ENCODE data around the gene BTBD1.

BTBD1 gene

GRCh38 chr15:83066734-83067637 is at the start of gene BTBD1:
BTBD1 (minus strand) TSS chr15:83067252; CDS start chr15:83067151, 101 bp downstream.
- DNase-seq = peak; percentile 99

GRCh38 chr15:83115831-83116565 is 48.9 kb upstream of the BTBD1 start:
- no peak for DNase-seq

- no peak for DNase-seq
These were observed 48.4 kb upstream of the BTBD1 start for GRCh38 chr15:83115410-83115809.

GRCh38 chr15:83114856-83115255 is 47.8 kb upstream of the BTBD1 start:
- no peak for DNase-seq

GRCh38 chr15:83113881-83114674 is 47.0 kb upstream of the BTBD1 start:
- DNase-seq = no peak

- no peak for DNase-seq
These were observed 45.9 kb upstream of the BTBD1 start for GRCh38 chr15:83112956-83113299.

- DNase-seq = peak; percentile 94
These were observed 45.3 kb upstream of the BTBD1 start for GRCh38 chr15:83112233-83112955.

- DNase-seq = no peak
These were observed 44.1 kb upstream of the BTBD1 start for GRCh38 chr15:83111149-83111548.

GRCh38 chr15:83110381-83110780 is 43.3 kb upstream of the BTBD1 start:
- no peak for DNase-seq

- no peak for DNase-seq
These were observed 42.5 kb upstream of the BTBD1 start for GRCh38 chr15:83109532-83109931.

- DNase-seq = peak; percentile 39
These were observed 41.5 kb upstream of the BTBD1 start for GRCh38 chr15:83108266-83109219.

GRCh38 chr15:83107841-83108181 is 40.8 kb upstream of the BTBD1 start:
- DNase-seq = no peak

- DNase-seq = peak; percentile 10
These were observed 40.2 kb upstream of the BTBD1 start, which contains the start of gene TM6SF1 for GRCh38 chr15:83106994-83107840. TM6SF1 (plus strand) TSS chr15:83107645; CDS start chr15:83107681, 36 bp downstream.

- DNase-seq = no peak
These were observed 38.4 kb upstream of the BTBD1 start for GRCh38 chr15:83105440-83105839.

GRCh38 chr15:83104141-83104540 is 37.1 kb upstream of the BTBD1 start:
- no peak for DNase-seq

GRCh38 chr15:83102346-83102745 is 35.3 kb upstream of the BTBD1 start:
- no peak for DNase-seq

GRCh38 chr15:83100097-83100646 is 33.1 kb upstream of the BTBD1 start:
- DNase-seq = no peak

GRCh38 chr15:83099290-83099689 is 32.2 kb upstream of the BTBD1 start:
- no peak for DNase-seq

GRCh38 chr15:83098079-83098478 is 31.0 kb upstream of the BTBD1 start:
- DNase-seq = no peak

GRCh38 chr15:83094583-83094982 is 27.5 kb upstream of the BTBD1 start:
- DNase-seq = no peak

All from EL (cell line).